Astrocyte (in vitro differentiated cells and primary cell): ENCODE data around the gene EYA2.

ENCODE experiments used
- CTCF ChIP-seq: IDR thresholded peaks from 2 replicates; pipeline ENCODE4 v1.5.1; 2011; ENCODE audit warnings: low read depth, mild to moderate bottlenecking, inconsistent platforms, low read length, moderate library complexity; ENCODE audit not compliant: insufficient read depth
- EZH2 ChIP-seq: IDR thresholded peaks from 2 replicates; pipeline ENCODE4 v1.6.1; 2012; ENCODE audit warnings: mild to moderate bottlenecking, low read length, inconsistent platforms; ENCODE audit not compliant: insufficient read depth

GRCh38 chr20:47224857-47225256, 330.2 kb downstream of the EYA2 start:
- no peak for TF ChIP-seq CTCF
- TF ChIP-seq EZH2: no peak
